GM19193 (cell line): ENCODE results near the gene TBC1D5.

Experiments
- POLR2A ChIP-seq: IDR thresholded peaks from 4 replicates; pipeline ENCODE4 v1.6.1; 2011; ENCODE audit not compliant: insufficient read depth, insufficient read length; ENCODE audit errors: extremely low read depth

Gene TBC1D5

DNA sequence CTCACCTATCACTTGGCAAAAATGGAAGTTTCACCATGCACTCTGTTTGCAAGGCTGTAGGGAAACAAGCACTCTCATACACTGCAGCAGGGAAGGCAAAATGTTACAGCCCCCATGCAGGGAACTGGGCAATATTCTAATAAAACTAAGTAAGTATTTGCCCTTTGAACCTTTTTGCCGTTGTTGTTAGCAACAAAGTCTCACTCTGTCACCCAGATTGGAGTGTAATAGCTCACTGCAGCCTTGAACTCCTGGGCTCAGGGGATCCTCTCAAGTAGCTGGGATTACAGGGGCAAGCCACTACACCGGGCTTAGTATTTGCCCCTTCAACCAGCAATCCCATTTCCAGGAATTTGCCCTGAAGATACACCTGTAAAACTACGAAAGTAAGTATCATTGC, 122.5 kb downstream of the TBC1D5 start:
- no peak for TF ChIP-seq POLR2A

DNA sequence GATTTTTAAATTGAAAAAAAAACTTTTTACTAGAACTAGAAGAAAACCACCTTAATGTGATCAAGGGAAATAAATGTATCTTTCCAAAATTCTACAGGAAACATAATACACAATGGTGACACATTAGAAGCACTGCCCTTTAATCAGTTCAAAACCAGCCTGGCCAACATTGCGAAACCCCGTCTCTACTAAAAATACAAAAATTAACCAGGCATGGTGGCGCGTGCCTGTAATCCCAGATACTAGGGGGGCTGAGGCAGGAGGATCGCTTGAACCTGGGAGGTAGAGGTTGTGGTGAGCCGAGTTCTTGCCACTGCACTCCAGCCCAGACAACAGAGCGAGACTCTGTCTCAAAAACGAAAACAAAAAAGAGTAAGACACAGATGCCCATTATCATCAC, 134.5 kb downstream of the TBC1D5 start:
- TF ChIP-seq POLR2A, result no peak

- no peak for TF ChIP-seq POLR2A
These were observed 136.5 kb downstream of the TBC1D5 start for GRCh38 chr3:17605934-17606333.

GRCh38 chr3:17605032-17605431, 137.4 kb downstream of the TBC1D5 start:
- TF ChIP-seq POLR2A, result no peak

DNA sequence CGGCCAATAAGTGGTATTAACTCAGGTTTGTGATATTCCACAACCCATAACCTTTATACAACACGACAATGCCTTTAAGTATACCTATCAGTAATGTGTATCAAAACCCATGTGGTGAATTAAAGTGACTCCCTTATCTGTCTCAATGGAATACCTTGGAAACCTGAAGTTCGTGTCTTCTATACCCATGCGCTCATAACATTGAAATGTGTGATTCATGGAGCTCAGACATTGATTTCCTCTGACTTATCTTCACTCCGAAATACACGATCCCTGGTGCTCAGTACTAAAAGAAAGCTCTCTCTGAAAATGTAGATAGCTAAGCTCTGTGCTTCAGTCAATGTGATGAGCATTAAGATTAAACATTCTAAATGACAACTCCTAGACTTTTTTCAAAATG, 140.3 kb downstream of the TBC1D5 start:
- no peak for TF ChIP-seq POLR2A

GRCh38 chr3:17592956-17593355, 149.5 kb downstream of the TBC1D5 start:
- no peak for TF ChIP-seq POLR2A

- no peak for TF ChIP-seq POLR2A
These were observed 152.0 kb downstream of the TBC1D5 start for GRCh38 chr3:17590465-17590864.

DNA sequence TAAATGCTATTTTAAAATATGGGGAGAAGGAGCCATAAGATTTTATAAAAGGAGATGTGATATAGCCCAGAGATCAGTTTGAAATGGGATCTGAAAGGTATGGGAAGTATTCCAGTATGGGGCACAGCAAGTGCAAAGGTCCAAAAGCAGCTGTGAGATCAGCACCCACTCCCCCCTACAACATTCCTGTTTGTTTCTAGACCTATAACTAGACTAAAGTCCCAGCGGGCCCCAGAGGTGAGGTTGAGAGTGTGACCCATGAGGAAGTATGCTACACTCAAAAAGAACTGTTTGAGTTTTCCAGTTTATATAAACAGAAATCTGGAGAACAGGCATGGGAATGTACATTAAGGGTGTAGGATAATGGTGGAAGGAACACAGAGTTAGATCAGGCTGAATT, 152.5 kb downstream of the TBC1D5 start:
- no peak for TF ChIP-seq POLR2A

GRCh38 chr3:17588422-17588821, 154.0 kb downstream of the TBC1D5 start:
- TF ChIP-seq POLR2A, result no peak

GRCh38 chr3:17585394-17586325, 156.8 kb downstream of the TBC1D5 start:
- no peak for TF ChIP-seq POLR2A

- TF ChIP-seq POLR2A, result no peak
These were observed 158.4 kb downstream of the TBC1D5 start for GRCh38 chr3:17584066-17584465.

DNA sequence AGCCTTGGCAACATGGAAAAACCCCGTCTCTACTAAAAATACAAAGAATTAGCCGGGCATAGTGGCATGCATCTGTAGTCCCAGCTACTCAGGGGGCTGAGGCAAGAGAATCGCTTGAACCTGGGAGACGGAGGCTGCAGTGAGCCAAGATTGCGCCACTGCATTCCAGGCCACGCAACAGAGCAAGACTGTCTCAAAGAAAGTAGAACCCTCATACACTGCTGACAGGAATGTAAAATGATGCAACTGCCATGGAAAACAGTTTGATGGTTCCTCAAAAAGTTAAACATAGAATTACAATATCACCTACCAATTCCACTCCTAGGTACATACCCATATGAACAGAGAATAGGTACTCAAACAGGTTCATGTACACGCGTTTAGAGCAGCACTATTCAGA, 158.9 kb downstream of the TBC1D5 start:
- no peak for TF ChIP-seq POLR2A

GRCh38 chr3:17581421-17582080, 160.9 kb downstream of the TBC1D5 start:
- no peak for TF ChIP-seq POLR2A

DNA sequence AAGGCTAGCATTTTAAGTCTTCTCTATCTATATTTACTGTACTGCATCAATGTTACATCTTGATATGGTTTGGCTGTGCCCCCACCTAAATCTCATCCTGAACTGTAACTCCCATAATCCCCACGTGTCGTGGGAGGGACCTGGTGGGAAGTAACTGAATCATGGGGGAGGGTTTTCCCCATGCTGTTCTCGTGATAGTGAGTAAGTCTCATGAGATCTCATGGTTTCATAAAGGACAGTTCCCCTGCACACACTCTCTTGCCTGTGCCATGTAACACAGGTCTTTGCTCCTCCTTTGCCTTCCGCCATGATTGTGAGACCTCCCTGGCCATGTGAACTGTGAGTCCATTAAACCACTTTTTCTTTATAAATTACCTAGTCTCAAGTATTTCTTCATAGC, 161.5 kb downstream of the TBC1D5 start:
- TF ChIP-seq POLR2A, result no peak

DNA sequence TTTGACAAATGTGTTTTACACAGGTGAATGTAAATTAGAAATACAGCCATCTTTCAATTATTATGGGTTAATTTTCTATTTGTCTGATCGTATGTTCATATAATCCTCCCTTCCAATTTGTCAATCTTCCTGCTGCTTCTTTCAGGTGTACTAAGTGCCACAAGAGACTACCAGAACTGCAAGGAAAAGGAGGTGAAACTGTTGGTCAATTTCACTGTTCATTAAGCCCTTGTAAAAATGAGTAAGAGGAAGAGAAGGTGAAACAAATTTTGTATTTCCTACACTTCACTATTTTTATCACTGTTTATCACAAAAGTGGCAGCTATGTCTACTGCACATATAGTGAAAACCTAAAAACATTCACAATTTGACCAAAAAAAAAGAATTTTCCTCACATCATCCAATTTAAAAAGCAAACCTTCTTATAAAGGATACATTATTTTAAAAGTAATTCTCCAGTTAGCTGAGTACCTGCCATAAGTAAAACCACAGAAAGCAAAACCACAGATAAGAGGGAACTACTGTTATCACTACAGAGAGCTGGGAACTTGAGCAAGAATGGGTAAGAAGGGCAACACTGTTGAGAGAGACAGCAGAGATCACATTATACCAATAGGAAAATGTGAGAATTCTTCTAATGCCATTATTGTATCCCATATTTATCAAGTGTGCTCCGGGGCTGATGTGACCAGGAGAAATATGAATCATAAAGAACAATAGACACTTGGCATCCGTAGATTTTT, 163.0 kb downstream of the TBC1D5 start:
- no peak for TF ChIP-seq POLR2A
